ENCODE results near the gene UBXN1.
"Not testable (repeated sequence)": the region's sequence is repeated elsewhere in the genome, so short reads cannot be mapped to it uniquely, and the experiment has no call there.

GRCh38 chr11:62693624-62694023, 14.8 kb upstream of the UBXN1 start:
- TF ChIP-seq CTCF (IDR thresholded peaks at IDR 0.05); EZH2 (IDR thresholded peaks at IDR 0.05; ENCODE audit: borderline replicate concordance, insufficient read depth, low read depth, low read length, poor library complexity, severe bottlenecking): not testable (repeated sequence)

Measured in B cell (primary cell).